Epithelial cell of esophagus (primary cell): ENCODE measurements around the gene SMCO1.

Experiments used
- DNase-seq: peaks from one replicate; pipeline ENCODE4 v3.0.0; 2010; ENCODE audit warnings: low read depth
- H3K4me3 ChIP-seq: 2 replicates; pipeline ENCODE4 v1.5.1; 2011; ENCODE audit warnings: mild to moderate bottlenecking, low read length, control low read depth
- CTCF ChIP-seq: IDR thresholded peaks from 2 replicates; pipeline ENCODE4 v1.5.1; 2011; ENCODE audit warnings: low read depth, mild to moderate bottlenecking, low read length, control low read depth, inconsistent platforms; ENCODE audit not compliant: insufficient read depth; ENCODE audit errors: missing control alignments

Gene SMCO1

GRCh38 chr3:196541684-196542445, 26.7 kb upstream of the SMCO1 start:
- TF ChIP-seq CTCF: no peak
- H3K4me3 ChIP-seq: no peak overlapping the region
- DNase-seq: peak; percentile 64

GRCh38 chr3:196537319-196537984, 22.3 kb upstream of the SMCO1 start:
- peak; percentile 93 for DNase-seq
- peak; percentile 60 for TF ChIP-seq CTCF
- H3K4me3 ChIP-seq: no peak overlapping the region

GRCh38 chr3:196533260-196533681, 18.1 kb upstream of the SMCO1 start:
- H3K4me3 ChIP-seq: no peak overlapping the region
- DNase-seq: no peak
- no peak for TF ChIP-seq CTCF

- H3K4me3 ChIP-seq: no peak overlapping the region
- DNase-seq: peak; percentile 63
- no peak for TF ChIP-seq CTCF
Measured at GRCh38 chr3:196531418-196531817, 16.3 kb upstream of the SMCO1 start.

GRCh38 chr3:196528639-196529233, 13.6 kb upstream of the SMCO1 start:
- TF ChIP-seq CTCF: peak; percentile 35
- H3K4me3 ChIP-seq: peak overlapping the region; percentile 42
- DNase-seq: peak; percentile 57

- no peak for TF ChIP-seq CTCF
- no peak overlapping the region for H3K4me3 ChIP-seq
- no peak for DNase-seq
Measured at GRCh38 chr3:196525141-196525540, 10.0 kb upstream of the SMCO1 start.
